ENCODE results near the gene PNP.

PNP gene

DNA sequence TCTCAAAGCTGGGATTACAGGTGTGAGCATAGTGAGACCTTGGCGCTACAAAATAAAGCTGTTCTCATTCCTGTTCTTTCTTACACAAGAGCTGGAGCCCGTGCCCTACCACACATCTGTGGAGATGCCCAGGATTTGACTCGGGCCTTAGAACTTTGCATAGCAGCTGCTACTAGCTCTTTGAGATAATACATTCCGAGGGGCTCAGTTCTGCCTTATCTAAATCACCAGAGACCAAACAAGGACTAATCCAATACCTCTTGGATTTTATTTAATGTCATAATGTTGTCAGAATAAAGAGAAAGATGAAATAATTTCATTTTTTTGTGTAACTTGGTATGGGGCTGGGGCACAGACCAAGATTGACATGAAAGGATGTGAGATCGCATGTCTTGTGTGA is 7.6 kb downstream of the PNP start:
- H3K36me3 ChIP-seq, result peaks cover 64% of the 10 kb centered on the region
- no peaks in the 10 kb centered on the region for H3K9me3 ChIP-seq
- H3K27me3 ChIP-seq, result no peaks in the 10 kb centered on the region
- H3K4me3 ChIP-seq (ENCODE audit: low read depth, low read length), result no peak overlapping the region
- TF ChIP-seq, protein P1, sequence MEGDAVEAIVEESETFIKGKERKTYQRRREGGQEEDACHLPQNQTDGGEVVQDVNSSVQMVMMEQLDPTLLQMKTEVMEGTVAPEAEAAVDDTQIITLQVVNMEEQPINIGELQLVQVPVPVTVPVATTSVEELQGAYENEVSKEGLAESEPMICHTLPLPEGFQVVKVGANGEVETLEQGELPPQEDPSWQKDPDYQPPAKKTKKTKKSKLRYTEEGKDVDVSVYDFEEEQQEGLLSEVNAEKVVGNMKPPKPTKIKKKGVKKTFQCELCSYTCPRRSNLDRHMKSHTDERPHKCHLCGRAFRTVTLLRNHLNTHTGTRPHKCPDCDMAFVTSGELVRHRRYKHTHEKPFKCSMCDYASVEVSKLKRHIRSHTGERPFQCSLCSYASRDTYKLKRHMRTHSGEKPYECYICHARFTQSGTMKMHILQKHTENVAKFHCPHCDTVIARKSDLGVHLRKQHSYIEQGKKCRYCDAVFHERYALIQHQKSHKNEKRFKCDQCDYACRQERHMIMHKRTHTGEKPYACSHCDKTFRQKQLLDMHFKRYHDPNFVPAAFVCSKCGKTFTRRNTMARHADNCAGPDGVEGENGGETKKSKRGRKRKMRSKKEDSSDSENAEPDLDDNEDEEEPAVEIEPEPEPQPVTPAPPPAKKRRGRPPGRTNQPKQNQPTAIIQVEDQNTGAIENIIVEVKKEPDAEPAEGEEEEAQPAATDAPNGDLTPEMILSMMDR (IDR thresholded peaks at IDR 0.05; ENCODE audit: low read depth, low read length), result no peak
- no peak for DNase-seq
- H3K4me1 ChIP-seq, result peaks cover 9% of the 10 kb centered on the region; the same call in 1 of the 2 replicates

DNA sequence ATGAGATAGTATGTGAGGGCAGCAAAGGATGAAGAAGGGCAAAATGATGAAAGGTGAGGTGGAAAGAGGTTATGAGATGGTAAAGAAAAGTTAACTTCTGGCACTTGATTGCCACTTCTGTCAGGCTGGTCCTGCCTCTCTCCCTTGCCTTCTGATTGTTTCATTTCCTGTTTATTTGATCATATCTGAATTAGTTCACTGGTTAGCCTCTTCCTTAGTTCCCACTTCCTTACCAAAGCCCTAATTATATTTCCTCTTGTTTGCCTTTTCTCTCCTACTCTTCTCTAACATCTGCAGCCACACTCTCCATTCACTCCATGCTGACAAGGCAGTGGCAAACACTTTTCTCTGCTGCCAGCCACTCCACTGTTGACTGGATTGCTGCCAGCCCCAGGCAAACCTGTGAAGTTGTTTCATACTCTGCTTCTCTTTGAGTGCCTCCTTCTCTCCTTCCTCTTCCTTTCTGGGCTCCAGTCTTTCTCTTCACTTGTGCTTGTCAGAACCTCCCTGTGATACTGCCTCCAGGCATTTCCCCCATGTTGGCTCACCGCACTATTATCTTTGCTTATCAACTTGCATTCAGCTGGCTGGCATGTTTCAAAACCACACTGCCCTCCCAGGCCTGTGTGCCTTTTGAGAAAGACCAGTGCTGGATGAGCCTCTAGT is 8.1 kb downstream of the PNP start:
- TF ChIP-seq, protein P1 (IDR thresholded peaks at IDR 0.05; ENCODE audit: low read depth, low read length), result no peak
- peaks cover 1% of the 10 kb centered on the region; the same call in 1 of the 2 replicates for H3K27me3 ChIP-seq
- peaks cover 58% of the 10 kb centered on the region for H3K36me3 ChIP-seq
- peaks cover 9% of the 10 kb centered on the region; the same call in 1 of the 2 replicates for H3K4me1 ChIP-seq
- DNase-seq, result peak; percentile 49
- H3K9me3 ChIP-seq, result no peaks in the 10 kb centered on the region
- H3K4me3 ChIP-seq (ENCODE audit: low read depth, low read length), result no peak overlapping the region

DNA sequence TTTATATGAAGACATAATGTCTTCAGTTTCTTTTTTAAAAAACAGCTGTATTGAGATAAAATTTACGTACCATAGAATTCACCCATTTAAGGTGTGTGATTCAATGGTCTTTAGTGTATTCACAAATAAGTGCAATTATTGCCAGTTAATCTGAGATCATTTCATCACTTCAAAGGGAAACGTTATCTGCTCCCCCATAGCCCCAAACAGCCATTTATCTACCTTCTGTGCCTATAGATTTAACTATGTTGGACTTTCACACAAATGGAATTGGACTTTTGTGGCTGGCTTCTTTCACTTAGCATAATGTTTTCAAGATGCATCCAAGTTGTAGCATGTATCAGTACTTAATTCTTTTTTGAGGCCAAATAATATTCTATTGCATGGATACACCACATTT is 9.7 kb downstream of the PNP start:
- H3K9me3 ChIP-seq, result no peaks in the 10 kb centered on the region
- peaks cover 43% of the 10 kb centered on the region for H3K36me3 ChIP-seq

DNA sequence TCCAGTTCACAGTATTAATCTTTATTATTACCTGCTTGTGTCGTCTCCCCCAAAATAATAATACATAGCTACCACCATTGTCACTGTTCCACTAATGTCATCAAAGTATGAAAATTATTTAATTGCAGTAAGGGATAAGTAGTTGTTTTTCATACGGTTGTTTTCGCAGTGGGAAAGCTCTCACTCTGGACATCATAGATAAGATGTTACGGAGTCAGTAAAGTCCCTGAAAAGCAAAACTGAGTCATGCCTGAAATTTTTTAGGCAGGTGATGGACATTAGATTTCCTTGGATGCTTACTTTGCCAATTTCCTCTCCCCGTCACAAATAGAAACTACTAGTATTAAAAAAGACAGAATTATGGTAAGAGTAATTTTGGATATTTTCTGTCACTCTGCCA is 13.2 kb downstream of the PNP start:
- DNase-seq, result no peak
- Histone ChIP-seq H3K27me3 (peaks cover 8% of the 10 kb centered on the region; the same call in 1 of the 2 replicates), H3K36me3 (peaks cover 8% of the 10 kb centered on the region), H3K9me3 (no peaks in the 10 kb centered on the region), H3K4me3 (ENCODE audit: low read depth, low read length) (no peak overlapping the region), H3K4me1 (0 out of 2 replicates have a peak, but pooled peaks cover 5% of the 10 kb centered on the region)
- TF ChIP-seq, protein P1 (IDR thresholded peaks at IDR 0.05; ENCODE audit: low read depth, low read length), result no peak

More for the DNA sequence above, 9.7 kb downstream of the PNP start:
- H3K27me3 ChIP-seq, result peaks cover 5% of the 10 kb centered on the region; the same call in 1 of the 2 replicates
- TF ChIP-seq, protein P1 (IDR thresholded peaks at IDR 0.05; ENCODE audit: low read depth, low read length), result no peak
- H3K4me1 ChIP-seq, result peaks cover 9% of the 10 kb centered on the region; the same call in 1 of the 2 replicates
- no peak for DNase-seq
- H3K4me3 ChIP-seq (ENCODE audit: low read depth, low read length), result no peak overlapping the region

DNA sequence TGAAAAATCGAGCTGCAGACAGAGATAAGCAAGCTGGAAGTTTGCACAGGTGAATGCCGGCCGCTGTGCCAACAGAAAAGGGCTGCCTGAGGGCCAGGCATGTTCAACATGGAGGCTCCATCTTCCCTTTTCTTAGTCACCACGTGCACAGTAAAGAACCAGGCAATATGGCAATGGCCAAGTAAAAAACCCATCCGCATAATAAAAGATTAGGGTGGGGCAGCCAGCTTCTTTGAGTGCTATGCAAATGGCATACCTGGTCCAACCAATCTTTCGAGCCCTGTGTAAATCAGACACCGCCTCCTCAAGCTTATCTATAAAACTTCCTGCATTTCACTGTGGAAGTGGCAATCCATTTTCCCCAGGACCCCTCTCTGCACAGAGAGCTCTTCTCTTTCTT is 16.7 kb downstream of the PNP start:
- Histone ChIP-seq H3K4me1 (0 out of 2 replicates have a peak, but pooled peaks cover 2% of the 10 kb centered on the region), H3K36me3 (no peaks in the 10 kb centered on the region), H3K4me3 (ENCODE audit: low read depth, low read length) (no peak overlapping the region), H3K9me3 (no peaks in the 10 kb centered on the region), H3K27me3 (peaks cover 8% of the 10 kb centered on the region; the same call in 1 of the 2 replicates)
- TF ChIP-seq, protein P1 (IDR thresholded peaks at IDR 0.05; ENCODE audit: low read depth, low read length), result no peak
- DNase-seq, result no peak
